Peyer's patch (tissue), 4 donors: Measurements from ENCODE around the gene CIAO1. TPM values are rescaled to one million over a fixed set of nuclear protein-coding genes. Genes with fewer than 3 reads are reported as not detected.
"Not testable (repeated sequence)": the region's sequence is repeated elsewhere in the genome, so short reads cannot be mapped to it uniquely, and the experiment has no call there.

ENCODE experiments used
- DNase-seq, 3 donors: peaks; one replicate each; pipeline ENCODE4 v3.0.0-alpha.2; 2017 to 2019
- H3K27ac ChIP-seq, 4 donors: fragments of 200-600 bp; sonication (generic); one replicate each; pipeline ENCODE4 v1.5.1; 2016 to 2019
- H3K27me3 ChIP-seq, 2 donors: fragments of 200-600 bp; sonication (generic); one replicate each; pipeline ENCODE4 v1.5.1; 2019
- H3K36me3 ChIP-seq, 3 donors: fragments of 200-600 bp; sonication (generic); one replicate each; pipeline ENCODE4 v1.5.1; 2016 to 2019
- H3K4me1 ChIP-seq, 4 donors: fragments of 200-600 bp; sonication (generic); one replicate each; pipeline ENCODE4 v1.5.1; 2016 to 2019
- H3K4me3 ChIP-seq, 4 donors: fragments of 200-600 bp; sonication (generic); 1 replicate in 3 of 4; 2 replicates in 1 of 4; pipeline ENCODE4 v1.5.1; 2016 to 2019; ENCODE audit warnings: mild to moderate bottlenecking in 1 of 4
- H3K9me3 ChIP-seq, 4 donors: fragments of 200-600 bp; sonication (generic); one replicate each; pipeline ENCODE4 v1.5.1; 2016 to 2019; ENCODE audit warnings: mild to moderate bottlenecking in 1 of 4
- POLR2A ChIP-seq, 2 donors: fragments of 450-650 bp; IDR thresholded peaks; one replicate each; pipeline ENCODE4 v1.5.1; 2017; ENCODE audit warnings: antibody characterized with exemption in 2 of 2, mild to moderate bottlenecking in 2 of 2, moderate library complexity in 2 of 2
- total RNA-seq, 4 donors: library from RNA; depleted of rRNA; stranded (reverse); fragments of >200 nt; gene quantifications; one replicate each; pipeline ENCODE4 v1.1.0, GENCODE V29; 2016
- TF ChIP-seq, protein P1 (sequence below), 6 experiments: fragments of 450-650 bp in 4 of 6; fragments of 200-600 bp in 2 of 6; sonication (generic) in 1 of 6; IDR thresholded peaks; one replicate each; pipeline ENCODE4 v1.5.1; 2017 to 2019; ENCODE audit warnings: antibody characterized with exemption in 6 of 6, mild to moderate bottlenecking in 3 of 6, moderate library complexity in 1 of 6

The CIAO1 gene
- total RNA-seq, 4 donors from 2014 or later, result 131 to 189 (median 154) TPM

DNA sequence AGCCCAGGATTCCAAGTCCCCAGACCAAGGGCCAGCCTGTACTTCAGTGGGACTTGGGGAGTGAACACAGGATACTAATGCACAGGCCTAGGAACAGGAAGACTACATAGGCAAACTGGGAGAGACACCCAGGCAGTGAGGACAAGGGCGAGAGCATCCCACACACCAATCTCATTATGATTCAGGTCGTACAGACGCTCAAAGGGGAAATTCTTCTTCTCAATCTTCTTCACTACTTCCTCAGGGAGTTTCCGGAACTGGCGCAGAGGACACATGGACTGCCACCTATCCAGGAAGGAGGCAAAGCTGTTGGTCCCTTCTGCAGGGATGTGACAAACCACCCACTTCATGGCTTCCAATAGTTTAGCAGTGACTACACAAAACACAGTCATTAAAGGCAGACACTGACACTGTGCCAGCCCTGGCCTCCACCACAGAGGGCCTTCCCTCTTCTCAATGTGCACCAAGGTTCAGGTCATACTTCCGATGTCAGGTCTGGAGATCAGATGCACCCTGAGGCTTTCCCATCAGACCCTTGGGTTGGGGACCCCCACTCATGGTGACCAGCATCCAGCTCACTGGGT lies 21.3 kb downstream of the CIAO1 start:
- no peaks in the 10 kb centered on the region for H3K9me3 ChIP-seq
- peaks cover 0 to 100% (median 2%) of the 10 kb centered on the region in 3 donors for H3K36me3 ChIP-seq
- no peak overlapping the region for H3K27ac ChIP-seq
- H3K27me3 ChIP-seq, result no peaks in the 10 kb centered on the region
- DNase-seq, result no peak
- no peak overlapping the region for H3K4me3 ChIP-seq
- H3K4me1 ChIP-seq, result no peaks in the 10 kb centered on the region
- TF ChIP-seq, protein P1, sequence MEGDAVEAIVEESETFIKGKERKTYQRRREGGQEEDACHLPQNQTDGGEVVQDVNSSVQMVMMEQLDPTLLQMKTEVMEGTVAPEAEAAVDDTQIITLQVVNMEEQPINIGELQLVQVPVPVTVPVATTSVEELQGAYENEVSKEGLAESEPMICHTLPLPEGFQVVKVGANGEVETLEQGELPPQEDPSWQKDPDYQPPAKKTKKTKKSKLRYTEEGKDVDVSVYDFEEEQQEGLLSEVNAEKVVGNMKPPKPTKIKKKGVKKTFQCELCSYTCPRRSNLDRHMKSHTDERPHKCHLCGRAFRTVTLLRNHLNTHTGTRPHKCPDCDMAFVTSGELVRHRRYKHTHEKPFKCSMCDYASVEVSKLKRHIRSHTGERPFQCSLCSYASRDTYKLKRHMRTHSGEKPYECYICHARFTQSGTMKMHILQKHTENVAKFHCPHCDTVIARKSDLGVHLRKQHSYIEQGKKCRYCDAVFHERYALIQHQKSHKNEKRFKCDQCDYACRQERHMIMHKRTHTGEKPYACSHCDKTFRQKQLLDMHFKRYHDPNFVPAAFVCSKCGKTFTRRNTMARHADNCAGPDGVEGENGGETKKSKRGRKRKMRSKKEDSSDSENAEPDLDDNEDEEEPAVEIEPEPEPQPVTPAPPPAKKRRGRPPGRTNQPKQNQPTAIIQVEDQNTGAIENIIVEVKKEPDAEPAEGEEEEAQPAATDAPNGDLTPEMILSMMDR (IDR thresholded peaks at IDR 0.05), result no peak
- TF ChIP-seq POLR2A (IDR thresholded peaks at IDR 0.05), result no peak

DNA sequence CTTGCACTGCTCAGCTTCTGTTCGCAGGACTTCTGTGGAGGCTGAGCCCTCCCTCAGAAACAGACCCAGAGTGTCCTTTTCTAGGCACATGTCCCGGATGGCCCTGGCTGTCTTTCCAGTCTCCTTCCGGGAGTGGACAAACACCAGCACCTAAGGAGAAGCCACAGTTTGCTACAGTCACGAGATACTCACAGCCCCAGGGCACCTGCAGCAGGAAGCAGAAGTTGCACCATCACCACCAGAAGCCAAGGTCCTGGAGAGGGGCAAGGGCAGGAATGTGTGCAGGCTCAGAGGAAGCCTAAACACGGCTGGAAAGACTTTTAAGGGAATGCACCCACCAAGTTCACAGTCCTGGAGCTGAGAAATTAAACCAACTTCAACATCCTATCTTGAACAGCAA lies 25.7 kb downstream of the CIAO1 start:
- Histone ChIP-seq H3K36me3 (peaks cover 2 to 100% (median 4%) of the 10 kb centered on the region in 3 donors), H3K27me3 (no peaks in the 10 kb centered on the region), H3K9me3 (no peaks in the 10 kb centered on the region), H3K4me1 (no peaks in the 10 kb centered on the region), H3K4me3 (no peak overlapping the region), H3K27ac (no peak overlapping the region)
- DNase-seq, result no peak
- no peak for TF ChIP-seq POLR2A (IDR thresholded peaks at IDR 0.05)
- TF ChIP-seq, protein P1 (IDR thresholded peaks at IDR 0.05), result no peak

DNA sequence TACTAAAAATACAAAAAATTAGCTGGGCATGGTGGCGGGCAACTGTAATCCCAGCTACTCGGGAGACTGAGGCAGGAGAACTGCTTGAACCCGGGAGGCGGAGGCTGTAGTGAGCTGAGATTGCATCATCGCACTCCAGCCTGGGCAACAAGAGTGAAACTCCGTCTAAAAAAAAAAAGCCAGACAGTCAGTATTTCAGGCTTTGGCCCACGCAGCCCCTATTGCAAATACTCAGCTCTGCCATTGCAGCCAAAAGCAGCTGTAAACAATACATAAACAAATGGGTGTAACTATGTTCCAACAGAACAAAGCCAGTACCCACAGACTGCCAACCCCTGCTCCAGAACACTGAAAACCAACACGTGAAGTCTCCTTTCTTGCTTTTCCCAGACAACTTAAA lies 28.2 kb downstream of the CIAO1 start:
- H3K27ac ChIP-seq, H3K4me1 ChIP-seq, DNase-seq, H3K4me3 ChIP-seq, H3K27me3 ChIP-seq, H3K9me3 ChIP-seq: not testable (repeated sequence)
- H3K36me3 ChIP-seq, result peaks cover 2 to 100% (median 4%) of the 10 kb centered on the region in 3 donors

DNA sequence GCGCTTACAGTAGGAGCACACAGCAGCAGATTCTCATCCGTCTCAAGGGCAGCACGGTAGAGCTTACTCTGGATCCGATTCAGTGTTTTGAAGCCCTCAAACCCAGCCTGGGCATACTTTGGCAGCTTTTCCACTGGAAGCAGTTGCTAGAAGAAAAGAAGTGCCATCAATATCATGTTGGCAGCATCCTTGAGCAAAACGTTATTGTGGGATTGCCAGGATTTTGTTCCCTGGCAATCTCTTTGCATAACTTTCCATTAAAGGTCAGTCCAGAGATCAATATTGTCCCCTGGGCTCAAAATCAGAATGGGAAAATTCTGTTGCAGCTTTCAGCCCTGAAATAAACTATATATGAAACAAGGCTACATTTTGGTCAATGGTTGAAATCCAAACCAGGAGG lies 30.9 kb downstream of the CIAO1 start:
- Histone ChIP-seq H3K27me3 (no peaks in the 10 kb centered on the region), H3K4me3 (no peak overlapping the region), H3K27ac (no peak overlapping the region), H3K9me3 (no peaks in the 10 kb centered on the region), H3K36me3 (peaks cover 0 to 100% (median 4%) of the 10 kb centered on the region in 3 donors), H3K4me1 (no peaks in the 10 kb centered on the region)
- no peak for DNase-seq
- TF ChIP-seq, protein P1 (IDR thresholded peaks at IDR 0.05), result no peak
- TF ChIP-seq POLR2A (IDR thresholded peaks at IDR 0.05), result no peak

DNA sequence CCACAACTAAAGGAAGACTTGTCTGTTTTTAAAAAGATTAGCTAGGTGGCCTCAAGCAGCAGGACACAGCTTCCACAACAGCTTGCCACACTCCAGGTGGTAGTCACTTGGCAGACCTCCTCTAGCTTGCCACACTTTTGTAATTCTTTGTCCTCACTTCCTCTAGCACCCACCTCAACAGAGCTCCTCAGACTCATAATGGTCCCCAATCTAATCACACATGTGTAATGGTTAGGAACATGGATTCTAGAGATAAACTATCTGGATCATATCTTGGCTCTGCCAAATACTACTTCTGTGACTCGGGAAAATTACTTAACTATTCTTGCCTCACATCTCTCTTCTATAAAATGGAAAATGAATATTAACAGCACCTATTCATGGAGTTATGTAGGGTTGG lies 35.8 kb downstream of the CIAO1 start:
- Histone ChIP-seq H3K9me3 (no peaks in the 10 kb centered on the region), H3K27me3 (no peaks in the 10 kb centered on the region), H3K36me3 (peaks cover 0 to 77% (median 0%) of the 10 kb centered on the region in 3 donors), H3K4me3 (no peak overlapping the region), H3K27ac (no peak overlapping the region), H3K4me1 (peaks cover 3 to 17% (median 6%) of the 10 kb centered on the region in 4 donors)
- DNase-seq, result no peak
- TF ChIP-seq POLR2A (IDR thresholded peaks at IDR 0.05), result no peak
- TF ChIP-seq, protein P1 (IDR thresholded peaks at IDR 0.05), result no peak

DNA sequence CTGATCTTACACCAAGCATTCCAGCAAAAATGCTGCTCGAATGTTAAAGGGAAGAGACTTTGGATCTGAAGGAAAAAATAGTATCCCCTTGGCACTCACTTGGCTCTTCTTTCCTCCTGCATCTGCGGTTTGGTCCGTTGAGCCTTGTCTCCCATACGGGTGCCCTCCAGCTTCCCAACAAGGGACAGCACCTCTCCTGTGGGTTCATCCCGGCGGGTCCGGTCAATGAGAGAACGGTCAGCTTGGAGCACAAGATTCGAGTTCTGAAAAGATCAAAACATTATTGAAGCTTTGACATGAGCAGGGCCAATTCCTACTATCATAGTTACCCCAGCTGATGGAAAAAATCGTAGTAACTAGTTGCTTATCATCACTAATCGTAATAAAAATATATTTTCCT lies 38.6 kb downstream of the CIAO1 start:
- H3K27me3 ChIP-seq, result no peaks in the 10 kb centered on the region
- peak overlapping the region; percentile 72 to 90 (median 80) for H3K27ac ChIP-seq
- H3K36me3 ChIP-seq, result peaks cover 0 to 50% (median 0%) of the 10 kb centered on the region in 3 donors
- no peak for DNase-seq
- TF ChIP-seq, protein P1 (IDR thresholded peaks at IDR 0.05), result no peak
- TF ChIP-seq POLR2A (IDR thresholded peaks at IDR 0.05), result no peak
- peak overlapping the region; percentile 66 to 78 (median 70) for H3K4me3 ChIP-seq
- H3K4me1 ChIP-seq, result peaks cover 3 to 17% (median 6%) of the 10 kb centered on the region in 4 donors
- H3K9me3 ChIP-seq, result no peaks in the 10 kb centered on the region
